Measurements from ENCODE around the gene SPHKAP.

DNA sequence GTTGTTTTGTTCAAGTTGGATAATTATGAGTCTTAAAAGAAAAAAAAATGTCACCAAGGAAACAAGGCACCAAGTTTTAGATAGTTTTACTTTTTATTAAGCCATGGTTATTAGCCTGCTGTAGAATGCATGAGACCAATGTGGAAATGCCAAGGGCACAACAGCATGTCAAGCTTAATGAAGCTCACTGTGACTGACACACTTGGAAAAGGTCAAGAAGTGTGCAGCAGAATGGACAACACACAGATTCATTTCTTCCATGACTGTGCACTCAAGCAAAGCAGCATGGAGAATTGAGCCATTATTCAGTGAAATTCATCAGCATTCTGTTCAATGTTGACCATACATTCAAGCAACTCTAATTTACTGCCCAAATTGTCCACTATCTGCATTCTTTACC lies 23.6 kb downstream of the SPHKAP start:
- TF ChIP-seq, protein P1, sequence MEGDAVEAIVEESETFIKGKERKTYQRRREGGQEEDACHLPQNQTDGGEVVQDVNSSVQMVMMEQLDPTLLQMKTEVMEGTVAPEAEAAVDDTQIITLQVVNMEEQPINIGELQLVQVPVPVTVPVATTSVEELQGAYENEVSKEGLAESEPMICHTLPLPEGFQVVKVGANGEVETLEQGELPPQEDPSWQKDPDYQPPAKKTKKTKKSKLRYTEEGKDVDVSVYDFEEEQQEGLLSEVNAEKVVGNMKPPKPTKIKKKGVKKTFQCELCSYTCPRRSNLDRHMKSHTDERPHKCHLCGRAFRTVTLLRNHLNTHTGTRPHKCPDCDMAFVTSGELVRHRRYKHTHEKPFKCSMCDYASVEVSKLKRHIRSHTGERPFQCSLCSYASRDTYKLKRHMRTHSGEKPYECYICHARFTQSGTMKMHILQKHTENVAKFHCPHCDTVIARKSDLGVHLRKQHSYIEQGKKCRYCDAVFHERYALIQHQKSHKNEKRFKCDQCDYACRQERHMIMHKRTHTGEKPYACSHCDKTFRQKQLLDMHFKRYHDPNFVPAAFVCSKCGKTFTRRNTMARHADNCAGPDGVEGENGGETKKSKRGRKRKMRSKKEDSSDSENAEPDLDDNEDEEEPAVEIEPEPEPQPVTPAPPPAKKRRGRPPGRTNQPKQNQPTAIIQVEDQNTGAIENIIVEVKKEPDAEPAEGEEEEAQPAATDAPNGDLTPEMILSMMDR (IDR thresholded peaks at IDR 0.05) = no peak
- TF ChIP-seq POLR2A (IDR thresholded peaks at IDR 0.05) = no peak
- TF ChIP-seq EP300 (IDR thresholded peaks at IDR 0.05; ENCODE audit: low read depth) = no peak

All from transverse colon (tissue), 3 donors.